SK-N-MC (cell line): ENCODE results near the gene METRNL.

Experiments
- EZH2 ChIP-seq: fragments of 200-600 bp; sonication (generic); IDR thresholded peaks from one replicate; pipeline ENCODE4 v1.6.1; 2017; ENCODE audit warnings: antibody characterized with exemption
- FOXP2 ChIP-seq: optimal IDR thresholded peaks from 2 replicates; pipeline ENCODE3; 2011; ENCODE audit warnings: mild to moderate bottlenecking, moderate library complexity; ENCODE audit not compliant: insufficient read depth; ENCODE audit errors: extremely low read length, control extremely low read depth
- POLR2AphosphoS5 ChIP-seq: IDR thresholded peaks from 2 replicates; pipeline ENCODE4 v1.6.1; 2012; ENCODE audit warnings: mild to moderate bottlenecking, low read depth, low read length, borderline replicate concordance

- no peak for TF ChIP-seq POLR2AphosphoS5
- no peak for TF ChIP-seq EZH2
- TF ChIP-seq FOXP2: no peak
Measured at GRCh38 chr17:83084214-83084613, 4.8 kb downstream of the METRNL start.
